GM18858 (cell line): ENCODE data around the gene PGD.
A peak's percentile ranks its signal among the peaks of the same experiment; 100 is the strongest.
"Not testable (repeated sequence)": the region's sequence is repeated elsewhere in the genome, so short reads cannot be mapped to it uniquely, and the experiment has no call there.

Experiments used
- ATAC-seq: cut with Tn5 transposase; IDR thresholded peaks from one replicate; pipeline ENCODE4 v1.9.1; 2021; ENCODE audit not compliant: unreplicated experiment

The PGD gene

GRCh38 chr1:10398734-10399443 is at the start of gene PGD:
Gene PGD (plus strand): TSS chr1:10399064. CDS start chr1:10399118, 54 bp downstream.
- ATAC-seq: peak; percentile 85

- no peak for ATAC-seq
These were observed 45.6 kb upstream of the PGD start for GRCh38 chr1:10353282-10353681.

GRCh38 chr1:10353693-10354092 is 45.2 kb upstream of the PGD start:
- ATAC-seq: no peak

GRCh38 chr1:10360045-10360444 is 38.8 kb upstream of the PGD start:
- ATAC-seq: no peak

- no peak for ATAC-seq
These were observed 37.3 kb upstream of the PGD start for GRCh38 chr1:10361515-10361914.

GRCh38 chr1:10368194-10368593 is 30.7 kb upstream of the PGD start:
- ATAC-seq: no peak

- no peak for ATAC-seq
These were observed 24.4 kb upstream of the PGD start for GRCh38 chr1:10374442-10374860.

- not testable (repeated sequence) for ATAC-seq
These were observed 21.4 kb upstream of the PGD start for GRCh38 chr1:10377365-10378029.

- no peak for ATAC-seq
These were observed 20.6 kb upstream of the PGD start for GRCh38 chr1:10378081-10378841.

GRCh38 chr1:10379101-10379620 is 19.7 kb upstream of the PGD start:
- ATAC-seq: no peak

- ATAC-seq: no peak
These were observed 19.2 kb upstream of the PGD start for GRCh38 chr1:10379676-10380075.

GRCh38 chr1:10380594-10381275 is 18.1 kb upstream of the PGD start:
- no peak for ATAC-seq

- no peak for ATAC-seq
These were observed 15.2 kb upstream of the PGD start for GRCh38 chr1:10383630-10384029.

GRCh38 chr1:10384219-10384618 is 14.6 kb upstream of the PGD start:
- no peak for ATAC-seq

- no peak for ATAC-seq
These were observed 11.8 kb upstream of the PGD start for GRCh38 chr1:10386761-10387676.

GRCh38 chr1:10387677-10388386 is 11.0 kb upstream of the PGD start:
- no peak for ATAC-seq

- ATAC-seq: no peak
These were observed 10.5 kb upstream of the PGD start for GRCh38 chr1:10388387-10388715.

GRCh38 chr1:10389271-10389973 is 9.4 kb upstream of the PGD start:
- no peak for ATAC-seq

- ATAC-seq: no peak
These were observed 2.0 kb upstream of the PGD start for GRCh38 chr1:10396870-10397269.
